GM18499 (cell line): ENCODE data around the gene LARP4B.
"Not testable (repeated sequence)": the region's sequence is repeated elsewhere in the genome, so short reads cannot be mapped to it uniquely, and the experiment has no call there.

Experiments used
- ATAC-seq: cut with Tn5 transposase; IDR thresholded peaks from one replicate; pipeline ENCODE4 v1.9.1; 2021; ENCODE audit warnings: moderate number of reproducible peaks; ENCODE audit not compliant: insufficient read depth, unreplicated experiment

Gene LARP4B

DNA sequence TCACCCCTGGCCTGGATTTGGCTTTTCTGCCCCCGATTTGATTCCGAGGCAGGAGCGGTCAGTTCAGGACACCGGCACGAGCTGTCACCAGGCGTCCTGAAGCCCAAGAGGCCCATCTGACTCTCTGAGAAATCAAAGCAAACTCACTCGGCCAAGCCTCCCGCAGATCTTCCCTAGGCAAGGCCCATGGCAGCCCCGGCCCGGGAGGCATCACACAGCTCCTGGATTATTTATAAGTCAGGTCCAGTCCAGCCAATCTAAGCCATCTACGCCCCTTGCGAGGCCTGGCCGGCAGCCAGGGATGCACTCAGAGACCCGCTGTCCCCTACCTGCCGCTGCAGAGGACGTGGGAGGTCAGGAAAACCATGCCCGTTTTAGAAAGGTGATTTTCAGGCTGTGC lies 154.7 kb downstream of the LARP4B start:
- ATAC-seq: no peak

DNA sequence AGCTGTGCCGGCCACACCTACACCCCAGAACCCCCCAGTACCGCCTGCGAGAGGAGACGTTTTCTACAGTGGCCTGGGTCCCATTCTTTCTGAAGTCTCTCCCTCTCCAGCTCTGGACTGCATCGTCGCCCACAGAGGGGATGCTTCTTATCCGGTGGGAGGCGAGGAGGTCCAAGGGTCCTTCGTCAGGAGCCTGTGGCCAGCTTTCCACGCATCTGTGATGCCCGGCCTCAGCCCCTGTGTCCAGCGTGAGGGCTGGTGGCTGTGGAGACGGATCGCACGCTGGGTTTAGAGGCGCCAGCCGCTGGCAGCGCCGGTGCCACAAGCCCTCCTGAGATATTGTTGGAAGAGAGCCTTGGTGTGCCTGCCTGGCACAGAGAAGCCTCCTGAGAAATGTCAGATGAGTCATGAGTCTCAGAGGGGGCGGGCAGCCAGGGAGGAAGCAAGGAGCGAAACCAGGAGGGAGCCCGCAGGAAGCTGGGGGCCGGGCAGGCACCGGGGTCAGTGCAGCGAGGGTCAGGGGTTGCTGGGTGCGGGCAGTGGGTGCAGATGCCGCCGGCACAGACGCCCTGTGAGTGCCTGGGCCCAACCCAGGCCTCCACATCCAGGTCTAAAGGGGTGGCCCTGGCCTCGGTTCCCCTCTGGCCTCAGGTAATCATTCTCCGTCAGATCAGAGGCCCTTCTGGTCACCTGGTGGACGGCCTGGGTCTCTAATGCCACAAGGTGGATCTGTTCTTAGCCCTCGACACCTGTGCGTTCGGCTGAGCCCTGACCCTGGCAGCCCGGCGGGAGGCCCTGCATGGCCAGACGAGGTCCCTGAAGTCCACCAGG lies 156.0 kb downstream of the LARP4B start:
- no peak for ATAC-seq

DNA sequence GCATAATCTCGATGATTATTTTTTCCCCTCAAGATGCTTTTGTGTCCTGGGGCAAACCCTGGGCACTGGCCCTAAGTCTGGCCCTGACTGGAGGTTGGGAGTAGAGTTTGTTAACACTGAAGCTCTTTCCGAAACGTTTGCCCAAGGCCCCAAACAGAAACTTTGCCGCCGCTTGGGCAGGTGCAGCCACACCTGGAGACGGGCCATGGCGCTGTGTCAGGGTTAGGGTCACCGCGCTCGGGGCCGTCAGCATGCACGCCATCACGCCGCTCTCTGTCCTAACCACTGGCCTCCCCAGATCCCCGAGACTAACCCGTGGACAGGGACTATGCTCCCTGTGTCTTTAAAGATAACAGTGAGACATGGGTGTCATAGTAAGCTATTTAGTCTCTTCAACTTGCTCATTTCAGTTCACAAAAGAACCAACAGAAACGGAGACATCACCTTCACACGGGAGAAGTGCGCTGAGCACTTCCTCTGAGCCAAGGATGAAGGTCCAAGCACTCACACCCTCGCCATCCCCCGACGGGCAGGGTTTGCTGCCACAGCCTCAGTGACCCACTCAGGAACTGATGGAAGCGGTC lies 156.8 kb downstream of the LARP4B start:
- no peak for ATAC-seq

DNA sequence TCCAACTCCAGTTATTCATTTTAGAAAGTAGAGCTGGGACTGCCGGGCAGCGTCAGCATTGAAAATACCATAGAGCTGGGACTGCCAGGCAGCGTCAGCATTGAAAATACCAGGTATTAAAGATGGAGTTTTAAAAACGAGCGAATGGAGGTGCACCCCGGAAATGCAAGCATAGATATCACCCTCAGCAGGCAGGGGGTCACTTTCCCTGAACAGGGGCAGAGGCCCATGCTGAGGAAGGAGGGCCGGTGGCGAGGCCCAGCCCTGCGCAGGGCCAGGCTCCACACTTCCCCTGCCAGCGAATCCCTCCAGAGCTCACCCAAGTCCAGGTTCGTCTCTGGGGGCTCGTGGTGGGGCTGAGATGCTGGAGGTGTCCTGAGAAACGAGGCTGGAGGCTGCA lies 157.3 kb downstream of the LARP4B start:
- no peak for ATAC-seq

DNA sequence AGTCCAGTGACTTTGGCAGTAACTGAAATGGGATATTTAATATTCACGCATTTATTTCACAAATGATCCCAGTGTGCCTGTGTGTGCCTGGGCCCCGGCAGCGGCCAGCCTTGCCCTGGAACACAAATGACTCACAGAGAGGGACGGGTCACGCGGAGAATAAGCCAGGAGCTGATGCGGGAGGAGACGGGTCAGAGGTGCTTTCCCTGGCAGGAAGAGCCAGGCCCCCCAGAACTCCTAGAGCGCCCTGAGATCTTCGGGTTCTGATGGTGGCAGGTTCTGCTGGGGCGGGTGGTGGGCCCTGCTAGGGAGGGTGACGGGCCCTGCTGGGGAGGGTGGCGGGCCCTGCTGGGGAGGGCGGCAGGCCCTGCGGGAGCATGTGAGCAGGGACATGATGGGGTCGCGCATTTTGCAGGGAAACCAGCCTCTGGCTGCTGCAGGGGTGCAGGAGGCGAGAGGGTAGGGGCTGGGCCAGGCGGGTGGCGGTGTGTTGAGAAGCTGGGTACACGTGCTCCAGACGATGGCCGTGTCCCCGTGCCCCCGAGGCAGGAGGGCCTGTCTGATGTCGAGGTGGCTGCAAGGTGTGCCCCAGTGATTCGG lies 157.8 kb downstream of the LARP4B start:
- no peak for ATAC-seq

DNA sequence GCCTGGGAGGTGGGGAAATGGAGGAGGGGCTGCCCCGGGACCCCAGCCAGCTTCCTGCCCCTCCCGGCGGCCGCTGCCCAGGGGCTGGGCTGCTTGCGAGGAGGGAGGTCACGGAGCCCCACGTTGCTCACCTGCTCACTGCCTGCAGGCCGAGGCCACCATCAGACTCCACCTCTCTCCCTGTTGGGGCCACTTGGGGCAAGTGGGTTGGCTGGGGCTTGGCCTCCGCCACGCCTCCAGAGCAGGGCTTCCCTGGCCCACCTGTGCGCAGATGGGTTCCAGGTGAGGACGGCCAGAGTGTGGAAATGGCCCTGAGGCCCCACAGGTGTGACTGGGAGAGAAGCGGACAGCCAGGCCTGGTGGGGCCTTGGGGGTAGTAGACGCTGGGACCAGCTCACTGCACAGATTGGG lies 159.3 kb downstream of the LARP4B start:
- ATAC-seq: no peak

DNA sequence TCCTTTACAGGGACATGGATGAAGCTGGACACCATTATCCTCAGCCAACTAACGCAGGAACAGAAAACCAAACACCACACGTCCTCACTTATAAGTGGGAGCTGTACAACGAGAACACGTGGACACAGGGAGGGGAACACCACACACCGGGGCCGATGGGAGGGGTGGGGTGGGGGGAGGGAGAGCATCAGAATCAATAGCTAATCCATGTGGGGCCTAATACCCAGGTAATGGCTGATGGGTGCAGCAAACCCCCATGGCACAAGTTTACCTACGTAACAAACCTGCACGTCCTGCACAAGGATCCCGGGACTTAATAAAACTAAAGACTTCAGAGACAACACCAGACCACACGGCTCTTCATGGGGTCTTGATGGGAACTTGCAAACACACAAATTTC lies 159.9 kb downstream of the LARP4B start:
- ATAC-seq: no peak

DNA sequence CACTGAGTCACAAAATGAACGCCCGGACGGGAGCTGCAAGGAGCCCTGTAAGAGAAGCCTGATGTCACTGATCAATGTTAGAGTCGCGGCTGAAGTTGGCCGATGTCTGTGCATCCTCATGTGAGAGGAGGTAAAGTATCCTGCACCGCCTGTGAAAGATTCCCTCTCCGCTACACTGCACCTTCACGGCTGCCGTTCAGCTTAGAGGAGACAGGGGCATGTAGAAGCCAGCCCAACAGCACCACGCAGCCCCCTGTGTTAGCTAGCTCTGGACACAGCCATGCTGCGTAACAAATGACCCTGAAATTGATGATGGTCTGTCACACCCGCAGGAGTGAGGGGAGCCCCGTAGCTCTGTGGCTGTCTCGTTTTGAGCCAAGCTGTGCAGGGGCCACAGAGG lies 160.5 kb downstream of the LARP4B start:
- ATAC-seq: no peak

DNA sequence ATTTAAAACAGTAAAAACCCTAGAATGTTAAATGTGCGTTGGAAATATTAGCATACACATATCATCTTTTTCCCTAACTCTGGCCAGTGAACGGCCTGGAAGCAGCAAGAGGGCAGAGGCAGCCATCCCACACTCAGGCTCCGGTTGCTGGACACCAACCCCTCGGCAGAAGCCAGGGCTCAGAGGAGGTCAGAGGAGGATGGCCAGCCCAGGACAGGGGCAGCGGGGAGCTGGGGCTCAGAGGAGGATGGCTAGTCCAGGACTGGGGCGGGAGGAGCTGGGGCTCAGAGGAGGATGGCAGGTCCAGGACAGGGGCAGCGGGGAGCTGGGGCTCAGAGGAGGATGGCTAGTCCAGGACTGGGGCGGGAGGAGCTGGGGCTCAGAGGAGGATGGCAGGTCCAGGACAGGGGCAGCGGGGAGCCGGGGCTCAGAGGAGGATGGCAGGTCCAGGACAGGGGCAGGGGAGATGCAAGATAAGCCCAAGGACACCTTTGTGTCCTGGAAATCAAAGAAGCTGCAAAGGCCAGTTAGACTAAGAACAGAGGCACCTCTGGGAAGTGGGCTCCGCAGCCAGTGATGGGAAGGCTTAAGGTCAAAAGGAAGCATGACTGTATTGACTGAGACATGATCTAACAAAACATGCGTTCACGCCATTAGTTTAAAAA lies 161.3 kb downstream of the LARP4B start:
- not testable (repeated sequence) for ATAC-seq

DNA sequence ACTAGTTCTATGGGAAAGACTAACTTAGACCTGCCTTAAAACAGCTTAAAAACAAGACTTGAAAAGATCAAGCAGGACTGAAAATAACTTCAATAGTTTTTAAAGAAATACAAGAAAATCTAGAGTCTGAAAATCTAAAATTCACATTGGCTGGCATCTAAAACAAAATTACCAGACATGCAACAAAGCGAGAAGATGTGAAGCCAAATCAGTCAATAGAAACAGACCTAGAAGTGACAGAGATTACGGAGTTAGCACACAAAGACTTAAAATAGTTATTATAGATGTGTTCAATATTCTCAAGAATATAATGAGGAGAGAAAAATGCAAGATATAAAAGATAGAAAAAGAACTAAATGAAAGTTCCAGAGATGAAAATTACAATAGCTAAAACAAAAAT lies 163.7 kb downstream of the LARP4B start:
- no peak for ATAC-seq

DNA sequence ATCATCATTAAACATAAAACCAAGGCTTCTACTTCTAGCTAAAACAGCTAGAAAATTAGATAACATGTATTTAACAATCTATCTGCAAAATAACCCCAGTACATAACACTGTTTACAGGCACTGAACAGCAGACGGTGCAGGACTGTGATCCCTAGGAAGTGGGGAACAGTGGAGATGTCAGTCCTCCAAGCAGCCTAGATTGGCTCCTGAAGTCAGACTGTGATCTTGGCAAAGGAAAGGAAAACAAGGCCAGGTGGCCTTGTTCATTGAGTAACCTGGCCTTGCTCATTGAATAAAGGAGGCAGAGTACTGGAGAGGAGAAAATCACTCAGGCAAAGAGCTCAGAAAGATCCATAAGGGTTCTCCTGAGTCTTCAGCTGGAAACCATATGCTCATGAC lies 164.3 kb downstream of the LARP4B start:
- ATAC-seq: no peak

DNA sequence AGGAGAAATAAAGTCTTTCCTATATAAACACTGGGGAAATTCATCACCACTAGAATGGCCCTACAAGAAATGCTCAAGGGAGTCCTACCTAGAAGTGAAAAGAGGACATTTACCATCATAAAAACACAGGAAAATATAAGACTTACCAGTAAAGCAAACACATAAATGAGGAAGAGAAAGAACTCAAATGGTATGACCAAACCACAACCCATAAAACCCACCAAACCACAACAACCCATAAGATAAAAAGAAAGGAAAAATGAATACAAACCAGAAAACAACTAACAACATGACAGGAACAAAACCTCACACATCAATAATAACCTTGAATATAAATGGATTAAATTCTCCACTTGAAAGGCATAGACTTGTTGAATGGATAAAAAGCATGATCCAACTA lies 170.1 kb downstream of the LARP4B start:
- ATAC-seq: no peak

DNA sequence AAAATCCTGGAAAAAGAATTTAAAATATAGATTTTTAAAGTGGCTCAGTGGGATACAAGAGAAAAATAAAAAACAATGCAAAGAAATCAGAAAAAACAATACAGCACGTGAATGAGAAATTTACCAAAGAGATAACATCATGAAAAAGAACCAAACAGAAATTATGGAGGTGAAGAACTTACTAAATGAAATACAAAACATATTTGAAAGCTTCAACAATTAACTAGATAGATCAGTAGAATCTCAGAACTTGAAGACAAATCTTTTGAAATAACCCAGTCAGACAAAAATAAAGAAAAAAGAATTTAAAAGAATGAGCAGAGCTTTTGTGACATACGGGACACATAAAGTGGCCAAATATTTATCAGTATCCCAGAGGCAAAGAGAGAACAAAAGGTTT lies 170.9 kb downstream of the LARP4B start:
- ATAC-seq: no peak

DNA sequence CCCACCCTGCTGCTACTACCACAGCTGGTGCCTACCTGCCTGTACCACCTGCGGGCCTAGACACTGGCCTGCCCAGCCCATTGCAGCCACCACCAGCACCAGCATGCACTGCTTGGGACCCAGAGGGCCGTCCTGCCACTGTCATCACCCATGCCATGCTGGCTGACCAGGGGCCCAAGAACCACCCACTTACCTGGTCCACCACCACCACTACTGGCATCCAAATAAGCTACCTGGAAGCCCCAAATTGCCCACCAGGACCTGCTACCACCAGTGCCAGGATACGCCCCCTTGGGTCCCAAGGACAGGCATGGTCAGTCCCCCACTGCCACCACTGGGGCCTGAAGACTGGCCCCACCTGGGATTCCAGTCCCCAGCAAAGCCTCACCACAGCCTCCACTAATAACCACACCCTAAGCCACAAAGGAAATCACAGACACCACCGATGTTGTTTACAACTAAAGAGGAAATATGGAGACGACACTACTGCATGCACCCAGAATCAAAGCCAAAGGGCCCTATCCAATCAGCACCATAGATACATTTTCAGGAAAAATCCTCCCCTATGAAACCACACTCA lies 171.5 kb downstream of the LARP4B start:
- ATAC-seq: no peak
